CD4-positive, alpha-beta T cell treated with Interleukin-17A for 4 hours (primary cell): ENCODE results near the gene CBFB.

Experiments used
- DNase-seq: peaks from one replicate; pipeline ENCODE4 v3.0.0-alpha.2; 2020; ENCODE audit warnings: mixed read lengths

Gene CBFB

DNA sequence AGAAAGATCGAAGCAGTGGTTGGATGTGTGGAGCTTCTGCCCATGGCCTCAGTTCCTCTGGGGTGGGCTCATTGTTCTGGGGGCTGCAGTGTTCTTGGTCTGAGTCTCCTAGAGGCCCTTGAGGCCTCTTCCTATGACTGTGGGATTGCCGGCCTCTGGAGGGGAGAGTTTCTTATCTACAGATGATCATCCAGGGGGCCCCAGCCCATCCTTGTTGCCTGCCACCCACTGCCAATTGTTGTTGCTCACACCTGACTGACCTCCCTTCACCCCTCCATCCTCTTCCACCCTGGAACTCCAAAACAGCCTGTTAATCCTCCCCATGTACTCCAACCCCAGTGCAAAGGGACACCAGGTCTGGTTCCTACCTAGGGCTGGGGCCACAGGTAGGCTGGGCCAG lies 116.0 kb downstream of the CBFB start:
- no peak for DNase-seq

DNA sequence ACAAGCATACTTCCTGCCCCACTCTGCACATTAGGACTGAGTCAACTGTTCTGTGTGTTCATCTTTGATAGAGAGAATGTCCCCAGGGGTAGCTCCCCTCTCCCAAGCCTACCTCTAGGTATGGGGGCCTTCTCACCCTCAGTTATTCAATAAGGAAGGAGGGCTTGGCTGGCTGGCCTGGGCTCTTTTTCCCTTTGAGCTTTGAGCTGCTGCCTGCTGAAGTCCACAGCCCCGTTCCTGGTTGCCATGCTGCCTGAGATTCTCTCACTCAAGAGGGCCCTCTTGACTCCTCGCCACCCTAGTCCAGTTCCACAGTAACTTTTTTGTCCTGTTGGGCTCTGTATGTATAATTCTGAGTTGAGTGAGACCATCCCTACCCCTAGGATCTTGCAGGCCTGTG lies 116.8 kb downstream of the CBFB start:
- DNase-seq, result no peak

DNA sequence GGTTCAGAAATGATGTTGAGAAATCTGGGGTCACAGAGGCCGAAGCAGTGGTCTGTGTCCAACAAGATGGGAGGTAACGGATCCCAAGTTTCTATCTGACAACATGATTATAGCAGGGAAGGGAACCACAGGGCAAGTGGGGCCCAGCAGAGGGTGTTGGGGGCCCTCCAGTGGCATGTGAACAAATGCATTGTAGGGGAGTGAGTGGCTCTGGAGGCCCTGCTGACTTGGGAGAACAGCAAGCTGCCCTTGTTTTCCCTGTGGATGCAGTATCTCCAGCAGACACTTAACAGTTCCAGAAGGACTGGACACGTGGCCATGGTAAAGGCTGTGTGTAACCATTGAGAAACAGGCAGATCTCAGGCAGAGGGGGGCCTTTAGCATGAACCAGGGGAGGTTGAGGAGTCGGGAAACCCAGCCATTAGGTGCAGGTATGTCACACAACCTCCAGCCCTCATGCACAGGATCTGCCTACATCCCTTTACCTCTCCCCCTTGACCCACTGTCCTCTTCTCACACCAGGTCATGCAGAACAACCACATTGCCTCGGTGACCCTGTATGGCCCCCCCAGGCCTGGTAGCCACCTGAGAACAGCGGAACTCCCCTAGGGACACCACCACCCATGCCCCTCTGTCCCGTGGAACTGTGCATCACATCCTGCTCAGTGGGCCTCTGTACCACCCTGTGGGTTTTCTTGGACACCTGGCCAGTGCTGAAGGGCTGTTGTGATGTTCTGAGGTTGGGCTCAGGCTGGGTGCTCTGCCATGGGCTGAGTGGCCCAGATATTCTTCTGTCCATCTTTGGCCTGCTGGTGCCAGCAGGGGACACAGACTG lies 117.8 kb downstream of the CBFB start:
- DNase-seq, result no peak

DNA sequence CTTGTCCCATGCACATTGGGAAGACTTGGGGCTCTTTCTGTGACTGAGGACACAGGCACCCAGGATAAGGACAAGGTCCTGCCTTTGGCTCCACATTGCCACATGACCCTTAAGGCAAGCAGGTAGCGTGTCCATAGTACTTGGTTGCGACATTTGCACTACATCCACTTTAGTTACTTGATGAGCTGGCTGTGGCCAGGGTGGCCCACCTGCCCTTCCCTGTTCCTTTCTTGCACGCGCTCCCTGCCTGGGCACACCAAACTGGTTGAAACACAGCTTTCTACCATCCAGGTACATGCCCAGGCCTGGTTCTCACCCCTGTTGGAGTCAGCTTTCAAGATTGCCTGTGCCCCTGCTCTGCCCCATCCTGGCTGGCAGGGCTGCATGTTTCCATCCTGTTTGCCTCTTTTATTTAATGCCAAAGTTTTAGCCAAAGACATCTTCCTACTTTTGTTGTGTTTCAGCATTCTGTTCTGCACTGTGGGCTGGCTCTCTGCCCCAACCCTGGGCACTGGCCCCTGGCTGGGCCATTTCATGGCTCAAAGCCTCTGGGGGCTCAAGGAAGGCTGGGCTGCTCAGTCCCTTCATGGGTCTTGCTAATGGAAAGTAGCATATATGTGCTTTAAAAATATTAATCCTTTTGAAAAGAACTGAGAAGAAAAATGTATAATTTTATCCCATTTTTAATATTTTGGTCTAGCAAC lies 118.6 kb downstream of the CBFB start:
- DNase-seq, result no peak

DNA sequence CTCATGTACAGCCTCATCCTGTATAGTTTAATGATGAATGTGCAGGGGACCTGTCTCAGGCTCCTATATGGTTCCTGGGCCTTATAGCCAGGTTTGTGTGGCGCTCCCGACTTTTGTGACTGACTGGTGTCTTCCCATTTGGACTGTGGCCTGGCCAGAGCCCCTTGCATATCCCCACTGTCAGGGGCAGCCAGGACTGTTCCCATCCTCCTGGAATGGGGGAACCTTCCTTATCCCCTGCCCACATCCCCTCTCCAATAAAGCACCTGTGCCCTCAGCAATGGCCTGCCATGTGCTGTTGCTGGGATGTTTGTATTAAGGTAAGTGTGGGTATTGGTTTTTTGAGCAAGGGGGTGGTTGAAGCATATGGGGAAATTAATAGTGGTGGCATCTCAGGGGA lies 119.3 kb downstream of the CBFB start:
- no peak for DNase-seq

DNA sequence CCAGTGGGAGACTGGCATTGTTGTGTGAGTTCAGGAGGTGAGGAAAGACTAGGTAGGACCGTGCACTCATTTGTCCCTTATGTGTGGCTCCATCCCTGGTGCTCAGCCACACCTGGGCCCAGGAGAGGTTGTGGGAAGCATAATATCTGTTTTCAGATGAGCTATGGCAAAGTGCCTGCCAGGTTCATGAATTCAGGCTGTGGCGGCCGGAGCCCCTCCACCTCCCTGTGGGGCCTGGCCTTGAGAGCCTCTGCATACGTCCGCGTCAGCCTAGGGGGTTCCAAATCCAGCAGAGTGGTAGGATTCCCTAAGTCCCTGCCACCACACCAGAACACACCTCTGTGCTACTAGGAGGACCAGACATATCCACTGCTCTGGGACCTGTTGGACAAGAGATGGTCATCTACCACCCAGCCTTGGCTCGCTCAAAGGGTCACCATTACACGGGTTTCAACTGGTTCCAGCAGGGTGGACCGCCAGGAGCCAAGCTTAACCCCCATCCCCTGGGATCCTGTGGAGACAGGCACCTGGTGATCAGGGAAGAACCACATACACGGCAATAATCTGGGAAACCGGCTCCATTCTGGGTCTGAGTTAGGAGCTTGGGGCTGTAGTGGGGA lies 119.8 kb downstream of the CBFB start:
- DNase-seq, result no peak

DNA sequence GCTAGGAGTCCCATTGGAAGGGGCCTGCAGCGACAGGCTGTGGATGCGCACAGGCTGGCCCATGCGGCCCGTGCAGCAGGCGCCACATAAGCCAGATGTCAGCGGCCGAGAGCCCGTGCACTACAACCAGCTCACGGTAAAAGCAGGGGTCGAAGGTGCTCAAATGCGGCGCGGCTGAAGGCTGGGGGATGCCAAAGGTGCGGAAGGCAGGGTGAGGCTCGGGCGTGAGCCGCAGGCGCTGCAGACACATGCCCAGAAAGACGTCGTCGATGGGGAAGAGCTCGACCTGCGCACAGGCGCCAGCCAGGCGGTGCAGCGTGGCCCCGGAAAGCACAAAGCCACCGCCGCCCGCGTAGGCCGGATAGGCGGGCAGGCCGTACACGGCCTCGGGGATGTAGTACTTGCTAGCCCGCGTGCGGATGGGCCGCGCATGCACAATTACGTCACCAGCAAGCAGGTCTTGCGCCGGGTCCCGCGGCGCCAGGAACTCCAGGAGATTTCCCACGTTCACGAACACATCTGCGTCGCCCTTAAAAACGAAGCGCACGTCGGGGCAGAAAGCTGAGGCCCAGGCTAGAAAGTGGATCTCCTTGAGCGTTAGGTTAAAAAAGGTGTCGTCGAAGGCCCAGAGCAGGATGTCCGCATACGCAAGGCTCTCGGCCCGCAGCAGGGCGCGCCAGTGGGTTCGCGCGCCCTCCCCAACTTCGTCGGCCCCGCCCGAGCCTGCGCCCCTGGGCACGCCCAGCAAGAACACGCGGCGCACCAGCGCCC lies 120.5 kb downstream of the CBFB start:
- DNase-seq, result no peak

DNA sequence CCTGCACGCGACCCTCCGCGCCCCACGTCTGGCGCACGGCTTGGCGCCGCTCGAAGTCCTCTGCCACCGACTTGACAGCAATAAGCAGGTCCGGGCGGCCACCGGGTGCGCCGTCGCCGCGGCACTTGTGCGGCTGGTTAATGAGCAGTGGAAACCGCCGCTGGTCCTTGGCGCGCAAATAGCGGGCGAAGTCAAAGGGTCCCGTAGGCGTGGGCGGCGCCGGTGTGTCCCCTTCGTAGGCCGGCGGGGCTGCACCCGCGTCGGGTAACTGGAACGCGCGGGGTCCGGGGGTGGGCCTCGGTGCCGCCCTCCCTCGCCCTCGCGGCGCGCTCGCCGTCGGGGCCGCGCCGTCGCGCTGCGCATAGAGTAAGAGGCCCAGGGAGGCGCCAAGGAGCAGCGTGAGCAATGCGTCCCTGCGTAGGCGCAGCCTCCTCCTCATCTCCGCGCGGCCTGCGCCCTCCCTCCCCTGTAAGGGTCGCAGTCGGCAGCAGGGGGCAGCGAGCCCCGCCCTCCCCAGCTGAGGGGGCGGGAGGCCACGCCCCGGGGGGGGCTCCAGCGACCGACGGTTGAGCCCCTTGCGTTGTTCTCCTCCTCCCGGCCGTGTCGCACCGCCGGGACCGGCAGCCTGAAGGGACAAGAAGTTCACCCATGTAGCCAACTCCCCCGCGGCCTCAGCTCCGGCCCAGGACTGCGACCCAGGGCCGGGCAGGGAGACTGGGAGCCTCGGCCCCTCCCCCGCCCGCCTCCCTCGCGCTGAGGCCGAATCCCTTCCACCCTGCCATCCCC lies 121.3 kb downstream of the CBFB start:
- DNase-seq, result peak; percentile 53
